Measurements from ENCODE around the gene COG2. TPM values are rescaled to one million over a fixed set of nuclear protein-coding genes. Genes with fewer than 3 reads are reported as not detected.

COG2 gene
- total and polyA plus RNA-seq, 2 experiments from 2014 or later = 14.6 to 16.4 TPM

DNA sequence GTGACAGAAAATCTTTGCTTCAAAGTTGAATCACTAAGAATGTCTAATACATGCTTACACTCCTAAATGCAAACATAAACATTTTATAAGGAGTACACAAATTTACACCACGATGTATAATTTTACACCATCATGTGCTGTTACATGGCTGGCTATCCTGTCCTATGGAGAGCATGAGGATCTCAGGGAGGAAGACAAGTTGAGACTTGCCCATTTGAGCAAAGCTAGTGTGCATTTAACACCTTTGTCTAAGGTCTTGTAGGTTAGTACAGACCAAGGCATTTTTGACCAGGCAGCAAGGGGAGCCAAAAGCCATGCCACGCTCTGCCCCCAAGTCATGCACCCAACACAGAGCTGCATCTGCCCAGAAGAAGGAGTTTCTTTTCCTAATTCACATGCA lies 14.5 kb upstream of the COG2 start:
- DNase-seq = no peak
- in situ Hi-C loops (cut with MboI) = no loop called here
- H3K36me3 ChIP-seq (ENCODE audit: low read depth) = no peaks in the 10 kb centered on the region
- H3F3A ChIP-seq (ENCODE audit: insufficient read depth) = no peaks in the 10 kb centered on the region
- no peak overlapping the region for H3K27ac ChIP-seq
- H3K4me2 ChIP-seq (ENCODE audit: unreplicated experiment) = no peak overlapping the region
- 55 to 59% methylated on average over 2 of the region's 2 CpGs for WGBS, 2 experiments (ENCODE audit: low coverage in 1 of 2, low lambda C conversion rate in 2 of 2, missing lambda C conversion rate in 2 of 2)
- H3K27me3 ChIP-seq (replicated peaks; ENCODE audit: insufficient read depth) = no peaks in the 10 kb centered on the region
- no peaks in the 10 kb centered on the region for H4K20me1 ChIP-seq (ENCODE audit: insufficient read depth)
- H2AFZ ChIP-seq = no peak overlapping the region
- H3K4me3 ChIP-seq = no peak overlapping the region
- H3K4me1 ChIP-seq (ENCODE audit: insufficient read depth) = no peaks in the 10 kb centered on the region
- no peaks in the 10 kb centered on the region for H3K9me2 ChIP-seq (ENCODE audit: insufficient read depth)
- no peaks in the 10 kb centered on the region for H3K9me3 ChIP-seq (ENCODE audit: low read depth)
- TF ChIP-seq EZH2 (IDR thresholded peaks at IDR 0.05; ENCODE audit: insufficient read depth, poor library complexity, severe bottlenecking) (no peak), EZH2phosphoT487 (IDR thresholded peaks at IDR 0.05; ENCODE audit: insufficient read depth, low read depth) (no peak)
- no peaks in the 10 kb centered on the region for H3K79me2 ChIP-seq (ENCODE audit: insufficient read depth)
- H3K9ac ChIP-seq = no peak overlapping the region

DNA sequence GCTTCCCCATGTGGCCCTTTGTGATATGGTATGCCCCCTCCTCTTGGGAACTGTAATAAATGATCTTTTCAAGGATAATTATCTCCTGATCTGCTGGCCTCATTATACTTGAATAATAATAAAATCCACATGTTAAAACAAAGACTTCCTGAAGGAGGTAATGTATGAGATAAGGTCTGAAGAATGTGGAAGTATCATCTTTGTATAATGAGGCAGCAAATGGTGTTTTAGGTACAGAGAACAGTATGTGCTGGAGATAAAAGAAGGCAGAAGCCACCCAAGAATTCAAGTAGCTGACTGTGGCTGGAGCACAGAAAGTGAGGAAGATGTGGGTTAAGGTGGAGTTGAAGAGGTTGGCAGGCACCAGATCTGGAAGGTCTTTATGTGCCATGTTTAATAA lies 12.8 kb upstream of the COG2 start:
- no peaks in the 10 kb centered on the region for H4K20me1 ChIP-seq (ENCODE audit: insufficient read depth)
- TF ChIP-seq EZH2 (IDR thresholded peaks at IDR 0.05; ENCODE audit: insufficient read depth, poor library complexity, severe bottlenecking) (no peak), EZH2phosphoT487 (IDR thresholded peaks at IDR 0.05; ENCODE audit: insufficient read depth, low read depth) (no peak)
- H3K4me1 ChIP-seq (ENCODE audit: insufficient read depth) = no peaks in the 10 kb centered on the region
- H3K27ac ChIP-seq = no peak overlapping the region
- H3K36me3 ChIP-seq (ENCODE audit: low read depth) = no peaks in the 10 kb centered on the region
- H3K9ac ChIP-seq = no peak overlapping the region
- H3K9me2 ChIP-seq (ENCODE audit: insufficient read depth) = no peaks in the 10 kb centered on the region
- no peaks in the 10 kb centered on the region for H3F3A ChIP-seq (ENCODE audit: insufficient read depth)
- H2AFZ ChIP-seq = no peak overlapping the region
- no peak for DNase-seq
- no peaks in the 10 kb centered on the region for H3K27me3 ChIP-seq (replicated peaks; ENCODE audit: insufficient read depth)
- H3K4me2 ChIP-seq (ENCODE audit: unreplicated experiment) = no peak overlapping the region
- H3K9me3 ChIP-seq (ENCODE audit: low read depth) = no peaks in the 10 kb centered on the region
- no peaks in the 10 kb centered on the region for H3K79me2 ChIP-seq (ENCODE audit: insufficient read depth)
- in situ Hi-C loops (cut with MboI) = no loop called here
- no peak overlapping the region for H3K4me3 ChIP-seq

DNA sequence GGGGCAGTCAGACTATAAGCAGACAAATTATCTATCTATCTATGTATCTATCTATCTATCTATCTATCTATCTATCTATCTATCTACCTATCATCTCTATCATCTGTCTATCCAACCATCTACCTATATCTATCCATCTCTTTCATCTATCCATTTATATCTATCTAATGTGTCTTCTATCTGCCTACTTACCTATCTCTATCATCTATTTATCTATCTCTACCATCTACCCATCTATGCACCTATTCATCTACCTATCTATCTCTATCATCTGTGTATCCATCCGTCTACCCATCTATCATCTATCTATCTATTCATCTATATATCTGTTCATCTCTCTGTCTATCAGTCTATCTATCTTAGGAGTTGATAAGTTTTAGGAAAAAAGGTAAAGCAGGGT lies 10.8 kb upstream of the COG2 start:
- H3K27me3 ChIP-seq (replicated peaks; ENCODE audit: insufficient read depth) = no peaks in the 10 kb centered on the region
- no peaks in the 10 kb centered on the region for H3K9me3 ChIP-seq (ENCODE audit: low read depth)
- H3K9ac ChIP-seq = no peak overlapping the region
- TF ChIP-seq EZH2phosphoT487 (IDR thresholded peaks at IDR 0.05; ENCODE audit: insufficient read depth, low read depth) = no peak
- no peak for TF ChIP-seq EZH2 (IDR thresholded peaks at IDR 0.05; ENCODE audit: insufficient read depth, poor library complexity, severe bottlenecking)
- H3K27ac ChIP-seq = no peak overlapping the region
- H3K4me1 ChIP-seq (ENCODE audit: insufficient read depth) = no peaks in the 10 kb centered on the region
- H3K9me2 ChIP-seq (ENCODE audit: insufficient read depth) = no peaks in the 10 kb centered on the region
- no peaks in the 10 kb centered on the region for H3F3A ChIP-seq (ENCODE audit: insufficient read depth)
- no peaks in the 10 kb centered on the region for H3K36me3 ChIP-seq (ENCODE audit: low read depth)
- DNase-seq = no peak
- no peaks in the 10 kb centered on the region for H4K20me1 ChIP-seq (ENCODE audit: insufficient read depth)
- in situ Hi-C loops (cut with MboI) = loop anchor here (10.0 kb wide), 1 partner anchor 143 kb away; no protein-coding TSS in a partner anchor
- no peak overlapping the region for H3K4me2 ChIP-seq (ENCODE audit: unreplicated experiment)
- 13 to 20% methylated on average over 1 of the region's 1 CpG for WGBS, 2 experiments (ENCODE audit: low coverage in 1 of 2, low lambda C conversion rate in 2 of 2, missing lambda C conversion rate in 2 of 2)
- H3K79me2 ChIP-seq (ENCODE audit: insufficient read depth) = no peaks in the 10 kb centered on the region
- no peak overlapping the region for H3K4me3 ChIP-seq
- no peak overlapping the region for H2AFZ ChIP-seq

- no peaks in the 10 kb centered on the region for H3K36me3 ChIP-seq (ENCODE audit: low read depth)
- DNase-seq = peak; percentile 50
- H3K27ac ChIP-seq = no peak overlapping the region
- no peaks in the 10 kb centered on the region for H4K20me1 ChIP-seq (ENCODE audit: insufficient read depth)
- no peaks in the 10 kb centered on the region for H3F3A ChIP-seq (ENCODE audit: insufficient read depth)
- H3K4me2 ChIP-seq (ENCODE audit: unreplicated experiment) = no peak overlapping the region
- in situ Hi-C loops (cut with MboI) = loop anchor here (10.0 kb wide), 1 partner anchor 142 kb away; no protein-coding TSS in a partner anchor
- H3K9ac ChIP-seq = no peak overlapping the region
- H3K9me3 ChIP-seq (ENCODE audit: low read depth) = no peaks in the 10 kb centered on the region
- H2AFZ ChIP-seq = no peak overlapping the region
- no peak overlapping the region for H3K4me3 ChIP-seq
- no peak for TF ChIP-seq EZH2phosphoT487 (IDR thresholded peaks at IDR 0.05; ENCODE audit: insufficient read depth, low read depth)
- no peak for TF ChIP-seq EZH2 (IDR thresholded peaks at IDR 0.05; ENCODE audit: insufficient read depth, poor library complexity, severe bottlenecking)
- H3K27me3 ChIP-seq (replicated peaks; ENCODE audit: insufficient read depth) = peaks cover 5% of the 10 kb centered on the region; the same call in 1 of the 2 replicates
- H3K4me1 ChIP-seq (ENCODE audit: insufficient read depth) = no peaks in the 10 kb centered on the region
- H3K9me2 ChIP-seq (ENCODE audit: insufficient read depth) = no peaks in the 10 kb centered on the region
- H3K79me2 ChIP-seq (ENCODE audit: insufficient read depth) = no peaks in the 10 kb centered on the region
- whole genome bisulfite sequencing, 2 experiments (ENCODE audit: low coverage in 1 of 2, low lambda C conversion rate in 2 of 2, missing lambda C conversion rate in 2 of 2) = 38 to 49% methylated on average over 4 of the region's 4 CpGs
Observed at GRCh38 chr1:230632273-230632873, 9.9 kb upstream of the COG2 start.

All from GM23248 (cell line).